ENCODE results near the gene OBSCN. TPM values are rescaled to one million over a fixed set of nuclear protein-coding genes. Genes with fewer than 3 reads are reported as not detected.

OBSCN gene
- total RNA-seq, 1 experiment from 2014 or later: 29.1 TPM

DNA sequence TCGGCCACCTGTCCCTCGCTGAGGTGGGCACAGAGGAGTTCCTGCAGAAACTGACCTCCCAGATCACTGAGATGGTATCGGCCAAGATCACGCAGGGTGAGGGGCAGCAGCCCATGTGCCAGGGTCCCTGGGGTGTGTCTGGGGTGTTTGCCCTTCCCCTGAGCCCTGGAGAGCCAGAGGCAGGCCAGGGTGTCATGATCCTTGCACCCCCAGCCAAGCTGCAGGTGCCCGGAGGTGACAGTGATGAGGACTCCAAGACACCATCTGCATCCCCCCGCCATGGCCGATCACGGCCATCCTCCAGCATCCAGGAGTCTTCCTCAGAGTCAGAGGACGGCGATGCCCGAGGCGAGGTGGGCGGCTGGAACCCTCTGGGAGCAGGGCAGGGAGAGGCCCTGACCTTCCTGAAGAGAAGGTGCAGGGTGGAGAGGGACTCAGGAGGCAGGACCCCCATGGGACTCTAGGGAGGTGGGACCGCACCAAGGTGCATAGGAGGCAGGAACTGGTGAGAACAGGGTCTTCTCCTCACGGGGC is 129.3 kb downstream of the OBSCN start:
- ChIA-PET POLR2A (ENCODE audit: unreplicated experiment) (no interaction called here), CTCF (no interaction called here)
- Histone ChIP-seq H4K20me1 (ENCODE audit: low read length) (no peaks in the 10 kb centered on the region), H3K9ac (ENCODE audit: low read length) (no peak overlapping the region), H3K27me3 (ENCODE audit: low read length) (no peaks in the 10 kb centered on the region), H3K27ac (ENCODE audit: low read length) (no peak overlapping the region), H3K36me3 (ENCODE audit: low read depth, low read length) (no peaks in the 10 kb centered on the region), H3F3A (ENCODE audit: low read length, unreplicated experiment) (no peaks in the 10 kb centered on the region), H3K79me2 (ENCODE audit: low read length) (no peaks in the 10 kb centered on the region), H2AFZ (ENCODE audit: low read length) (no peak overlapping the region), H3K9me2 (replicated peaks; ENCODE audit: low read length) (no peaks in the 10 kb centered on the region), H3K4me2 (ENCODE audit: low read length) (no peak overlapping the region), H3K4me3 (ENCODE audit: low read length) (no peak overlapping the region), H3K9me3 (ENCODE audit: low read length) (no peaks in the 10 kb centered on the region), H3K4me1 (ENCODE audit: insufficient read depth, low read length) (no peaks in the 10 kb centered on the region)
- DNase-seq: no peak
- no TSS peak for BruUV-seq (replicated peaks)
- intact Hi-C loops (cut with micrococcal nuclease): no loop called here
- TF ChIP-seq EZH2 (IDR thresholded peaks at IDR 0.05; ENCODE audit: low read length, unreplicated experiment) (no peak), EZH2phosphoT487 (IDR thresholded peaks at IDR 0.05; ENCODE audit: borderline replicate concordance, low read length) (no peak)
- TF ChIP-seq, protein P1, sequence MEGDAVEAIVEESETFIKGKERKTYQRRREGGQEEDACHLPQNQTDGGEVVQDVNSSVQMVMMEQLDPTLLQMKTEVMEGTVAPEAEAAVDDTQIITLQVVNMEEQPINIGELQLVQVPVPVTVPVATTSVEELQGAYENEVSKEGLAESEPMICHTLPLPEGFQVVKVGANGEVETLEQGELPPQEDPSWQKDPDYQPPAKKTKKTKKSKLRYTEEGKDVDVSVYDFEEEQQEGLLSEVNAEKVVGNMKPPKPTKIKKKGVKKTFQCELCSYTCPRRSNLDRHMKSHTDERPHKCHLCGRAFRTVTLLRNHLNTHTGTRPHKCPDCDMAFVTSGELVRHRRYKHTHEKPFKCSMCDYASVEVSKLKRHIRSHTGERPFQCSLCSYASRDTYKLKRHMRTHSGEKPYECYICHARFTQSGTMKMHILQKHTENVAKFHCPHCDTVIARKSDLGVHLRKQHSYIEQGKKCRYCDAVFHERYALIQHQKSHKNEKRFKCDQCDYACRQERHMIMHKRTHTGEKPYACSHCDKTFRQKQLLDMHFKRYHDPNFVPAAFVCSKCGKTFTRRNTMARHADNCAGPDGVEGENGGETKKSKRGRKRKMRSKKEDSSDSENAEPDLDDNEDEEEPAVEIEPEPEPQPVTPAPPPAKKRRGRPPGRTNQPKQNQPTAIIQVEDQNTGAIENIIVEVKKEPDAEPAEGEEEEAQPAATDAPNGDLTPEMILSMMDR (conservative IDR thresholded peaks at IDR 0.05; ENCODE audit: low read depth, low read length): no peak
- no peak for ATAC-seq

DNA sequence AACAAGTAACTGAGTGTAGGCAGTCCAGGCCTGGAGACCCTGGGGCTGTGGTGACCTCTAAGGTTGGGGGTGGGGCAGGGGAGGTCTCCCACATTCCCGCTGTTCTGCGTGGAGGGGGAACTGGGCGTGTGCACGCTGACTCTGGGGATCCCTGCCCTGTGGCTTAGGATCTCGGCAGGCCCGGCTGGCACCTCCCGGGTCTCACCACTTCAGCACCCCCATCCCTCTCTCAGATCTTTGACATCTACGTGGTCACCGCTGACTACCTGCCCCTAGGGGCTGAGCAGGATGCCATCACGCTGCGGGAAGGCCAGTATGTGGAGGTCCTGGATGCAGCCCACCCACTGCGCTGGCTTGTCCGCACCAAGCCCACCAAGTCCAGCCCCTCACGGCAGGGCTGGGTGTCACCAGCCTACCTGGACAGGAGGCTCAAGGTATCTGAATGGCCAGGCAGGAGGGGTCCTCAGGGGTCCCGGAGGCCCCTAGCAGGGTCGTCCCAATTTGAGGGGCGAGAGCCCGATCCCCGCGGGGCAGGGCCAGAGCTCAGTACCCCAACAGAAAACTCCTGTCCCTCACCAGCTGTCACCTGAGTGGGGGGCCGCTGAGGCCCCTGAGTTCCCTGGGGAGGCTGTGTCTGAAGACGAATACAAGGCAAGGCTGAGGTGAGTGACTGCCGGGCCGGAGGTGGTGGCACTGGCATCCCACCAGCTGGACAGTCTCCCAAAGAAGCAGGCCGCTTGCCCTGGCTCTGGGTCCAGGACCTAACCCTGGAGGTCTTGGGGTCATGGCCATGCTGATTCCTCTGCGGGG is 130.1 kb downstream of the OBSCN start:
- H3K36me3 ChIP-seq (ENCODE audit: low read depth, low read length): no peaks in the 10 kb centered on the region
- ChIA-PET CTCF (no interaction called here), POLR2A (ENCODE audit: unreplicated experiment) (no interaction called here)
- no peak overlapping the region for H3K4me3 ChIP-seq (ENCODE audit: low read length)
- no peaks in the 10 kb centered on the region for H3K79me2 ChIP-seq (ENCODE audit: low read length)
- no peaks in the 10 kb centered on the region for H3F3A ChIP-seq (ENCODE audit: low read length, unreplicated experiment)
- no peak overlapping the region for H3K4me2 ChIP-seq (ENCODE audit: low read length)
- H2AFZ ChIP-seq (ENCODE audit: low read length): no peak overlapping the region
- no peaks in the 10 kb centered on the region for H4K20me1 ChIP-seq (ENCODE audit: low read length)
- no peaks in the 10 kb centered on the region for H3K9me2 ChIP-seq (replicated peaks; ENCODE audit: low read length)
- H3K9ac ChIP-seq (ENCODE audit: low read length): no peak overlapping the region
- no peaks in the 10 kb centered on the region for H3K4me1 ChIP-seq (ENCODE audit: insufficient read depth, low read length)
- H3K9me3 ChIP-seq (ENCODE audit: low read length): no peaks in the 10 kb centered on the region
- H3K27ac ChIP-seq (ENCODE audit: low read length): no peak overlapping the region
- intact Hi-C loops (cut with micrococcal nuclease): no loop called here
- no TSS peak for BruUV-seq (replicated peaks)
- no peaks in the 10 kb centered on the region for H3K27me3 ChIP-seq (ENCODE audit: low read length)
- no peak for ATAC-seq
- TF ChIP-seq EZH2 (IDR thresholded peaks at IDR 0.05; ENCODE audit: low read length, unreplicated experiment): no peak
- no peak for TF ChIP-seq EZH2phosphoT487 (IDR thresholded peaks at IDR 0.05; ENCODE audit: borderline replicate concordance, low read length)
- TF ChIP-seq, protein P1 (conservative IDR thresholded peaks at IDR 0.05; ENCODE audit: low read depth, low read length): no peak
- DNase-seq: no peak

DNA sequence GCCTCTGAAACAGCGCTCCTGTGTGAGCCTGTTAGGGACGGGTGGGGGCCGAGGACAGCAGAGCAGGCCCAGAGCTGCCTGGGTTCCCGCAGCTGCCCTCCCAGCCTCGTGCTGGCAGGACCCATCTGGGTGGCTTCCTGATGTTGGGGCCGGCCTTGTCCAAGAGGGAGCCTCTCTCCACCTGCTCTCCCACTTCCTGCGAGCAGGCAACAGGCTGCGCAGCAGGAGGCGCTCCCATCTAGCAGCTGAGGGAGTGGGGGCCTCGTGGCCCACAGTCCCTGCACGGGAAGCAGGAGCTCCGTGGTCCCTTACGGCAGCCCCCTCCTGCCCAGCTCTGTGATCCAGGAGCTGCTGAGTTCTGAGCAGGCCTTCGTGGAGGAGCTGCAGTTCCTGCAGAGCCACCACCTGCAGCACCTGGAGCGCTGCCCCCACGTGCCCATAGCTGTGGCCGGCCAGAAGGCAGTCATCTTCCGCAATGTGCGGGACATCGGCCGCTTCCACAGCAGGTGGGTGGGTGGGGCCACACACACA is 130.7 kb downstream of the OBSCN start:
- intact Hi-C loops (cut with micrococcal nuclease): no loop called here
- no peak for ATAC-seq
- no peaks in the 10 kb centered on the region for H3K4me1 ChIP-seq (ENCODE audit: insufficient read depth, low read length)
- H3F3A ChIP-seq (ENCODE audit: low read length, unreplicated experiment): no peaks in the 10 kb centered on the region
- POLR2A ChIA-PET (ENCODE audit: unreplicated experiment): no interaction called here
- no peaks in the 10 kb centered on the region; the same call in 1 of the 2 replicates for H3K9me3 ChIP-seq (ENCODE audit: low read length)
- H3K27ac ChIP-seq (ENCODE audit: low read length): no peak overlapping the region
- no peaks in the 10 kb centered on the region for H3K36me3 ChIP-seq (ENCODE audit: low read depth, low read length)
- DNase-seq: no peak
- no peaks in the 10 kb centered on the region for H3K27me3 ChIP-seq (ENCODE audit: low read length)
- H2AFZ ChIP-seq (ENCODE audit: low read length): no peak overlapping the region
- no peaks in the 10 kb centered on the region for H4K20me1 ChIP-seq (ENCODE audit: low read length)
- no peak overlapping the region for H3K4me2 ChIP-seq (ENCODE audit: low read length)
- BruUV-seq (replicated peaks): no TSS peak
- no peak overlapping the region for H3K4me3 ChIP-seq (ENCODE audit: low read length)
- H3K79me2 ChIP-seq (ENCODE audit: low read length): no peaks in the 10 kb centered on the region
- no peak overlapping the region for H3K9ac ChIP-seq (ENCODE audit: low read length)
- H3K9me2 ChIP-seq (replicated peaks; ENCODE audit: low read length): no peaks in the 10 kb centered on the region
- TF ChIP-seq EZH2 (IDR thresholded peaks at IDR 0.05; ENCODE audit: low read length, unreplicated experiment) (no peak), EZH2phosphoT487 (IDR thresholded peaks at IDR 0.05; ENCODE audit: borderline replicate concordance, low read length) (no peak)
- TF ChIP-seq, protein P1 (conservative IDR thresholded peaks at IDR 0.05; ENCODE audit: low read depth, low read length): no peak
- CTCF ChIA-PET: no interaction called here

Measured in PC-3 (cell line).